Mesenchymal stem cell (in vitro differentiated cells and primary cell): ENCODE results near the gene ENDOU.

Experiments
- DNase-seq: peaks from one replicate; pipeline ENCODE4 v3.0.0-alpha.2; 2013
- H2AFZ ChIP-seq: one replicate; pipeline ENCODE4 v1.6.1; 2013; ENCODE audit warnings: low read depth, mild to moderate bottlenecking, control low read depth, inconsistent platforms, low read length, moderate library complexity
- H2AK5ac ChIP-seq: 2 replicates; pipeline ENCODE4 v1.6.1; 2013; ENCODE audit warnings: low read length, moderate library complexity, mild to moderate bottlenecking, inconsistent platforms; ENCODE audit not compliant: severe bottlenecking
- H2BK120ac ChIP-seq: one replicate; pipeline ENCODE4 v1.6.1; 2013; ENCODE audit warnings: low read depth, mild to moderate bottlenecking, inconsistent platforms, low read length, moderate library complexity
- H2BK12ac ChIP-seq, 2 experiments: one replicate each; pipeline ENCODE4 v1.6.1; 2013; ENCODE audit warnings: inconsistent platforms in 2 of 2, low read length in 2 of 2, mild to moderate bottlenecking in 2 of 2, moderate library complexity in 2 of 2, control low read depth in 1 of 2
- H2BK15ac ChIP-seq: one replicate; pipeline ENCODE4 v1.6.1; 2013; ENCODE audit warnings: mild to moderate bottlenecking, low read depth, inconsistent platforms; ENCODE audit not compliant: poor library complexity, severe bottlenecking
- H2BK5ac ChIP-seq: 2 replicates; pipeline ENCODE4 v1.6.1; 2013; ENCODE audit warnings: low read depth, mild to moderate bottlenecking, low read length, control low read depth, inconsistent platforms; ENCODE audit not compliant: poor library complexity, severe bottlenecking
- H3K14ac ChIP-seq, 2 experiments: one replicate each; pipeline ENCODE4 v1.6.1; 2013; ENCODE audit warnings: inconsistent platforms in 2 of 2, low read length in 2 of 2, control low read depth in 1 of 2, mild to moderate bottlenecking in 1 of 2, moderate library complexity in 1 of 2
- H3K18ac ChIP-seq, 2 experiments: one replicate each; pipeline ENCODE4 v1.6.1; 2013; ENCODE audit warnings: inconsistent platforms in 2 of 2, low read length in 2 of 2, control low read depth in 1 of 2, low read depth in 1 of 2, mild to moderate bottlenecking in 1 of 2
- H3K23ac ChIP-seq, 2 experiments: one replicate each; pipeline ENCODE4 v1.6.1; 2013; ENCODE audit warnings: inconsistent platforms in 2 of 2, low read length in 2 of 2, mild to moderate bottlenecking in 2 of 2, moderate library complexity in 2 of 2, control low read depth in 1 of 2
- H3K27ac ChIP-seq: 2 replicates; pipeline ENCODE4 v1.5.1; 2013; ENCODE audit warnings: mild to moderate bottlenecking, moderate library complexity, low read length, control low read depth, inconsistent platforms; ENCODE audit not compliant: poor library complexity, severe bottlenecking
- H3K27me3 ChIP-seq, 2 experiments: 2 replicates each; pipeline versions ENCODE4 v1.6.1 to v1.7.0; 2013; ENCODE audit warnings: low read length in 2 of 2, mild to moderate bottlenecking in 2 of 2, moderate library complexity in 2 of 2, control low read depth in 1 of 2, inconsistent platforms in 1 of 2; ENCODE audit not compliant: control insufficient read depth in 1 of 2, insufficient read depth in 1 of 2
- H3K36me3 ChIP-seq, 2 experiments: 2 replicates each; pipeline versions ENCODE4 v1.6.1 to v1.7.0; 2013; ENCODE audit warnings: low read length in 2 of 2, control low read depth in 1 of 2, inconsistent platforms in 1 of 2, low read depth in 1 of 2, mild to moderate bottlenecking in 1 of 2; ENCODE audit not compliant: insufficient read depth in 2 of 2, control insufficient read depth in 1 of 2
- H3K4ac ChIP-seq, 2 experiments: one replicate each; pipeline ENCODE4 v1.6.1; 2013; ENCODE audit warnings: inconsistent platforms in 2 of 2, low read length in 2 of 2, mild to moderate bottlenecking in 2 of 2, moderate library complexity in 2 of 2, control low read depth in 1 of 2, low read depth in 1 of 2
- H3K4me1 ChIP-seq: 2 replicates; pipeline ENCODE4 v1.6.1; 2013; ENCODE audit warnings: low read depth, low read length, control low read depth; ENCODE audit not compliant: control insufficient read depth, insufficient read depth
- H3K4me2 ChIP-seq: 2 replicates; pipeline ENCODE4 v1.6.1; 2013; ENCODE audit warnings: low read length, mild to moderate bottlenecking, inconsistent platforms; ENCODE audit not compliant: poor library complexity, severe bottlenecking
- H3K4me3 ChIP-seq, 2 experiments: 2 replicates each; pipeline versions ENCODE4 v1.5.1 to v1.7.0; 2013; ENCODE audit warnings: low read length in 2 of 2, mild to moderate bottlenecking in 2 of 2, control low read depth in 1 of 2, low read depth in 1 of 2; ENCODE audit not compliant: insufficient read depth in 1 of 2
- H3K79me1 ChIP-seq: replicated peaks from 2 replicates; pipeline ENCODE4 v1.6.1; 2013; ENCODE audit warnings: mild to moderate bottlenecking, control low read depth, low read length, inconsistent platforms; ENCODE audit not compliant: poor library complexity, severe bottlenecking
- H3K9ac ChIP-seq: 2 replicates; pipeline ENCODE4 v1.7.0; 2013; ENCODE audit warnings: mild to moderate bottlenecking, low read length, moderate library complexity
- H3K9me3 ChIP-seq: 2 replicates; pipeline ENCODE4 v1.7.0; 2013; ENCODE audit warnings: mild to moderate bottlenecking, low read length; ENCODE audit not compliant: control insufficient read depth
- H4K8ac ChIP-seq: one replicate; pipeline ENCODE4 v1.6.1; 2013; ENCODE audit warnings: inconsistent platforms, mild to moderate bottlenecking, low read length, moderate library complexity
- H4K91ac ChIP-seq: one replicate; pipeline ENCODE4 v1.6.1; 2013; ENCODE audit warnings: mild to moderate bottlenecking, low read length, inconsistent platforms
- WGBS: methylation state at CpG from one replicate; pipeline ENCODE4 v1.1.7; 2013; ENCODE audit warnings: mixed read lengths; 5-methylcytosine and 5-hydroxymethylcytosine counted together

Gene ENDOU

DNA sequence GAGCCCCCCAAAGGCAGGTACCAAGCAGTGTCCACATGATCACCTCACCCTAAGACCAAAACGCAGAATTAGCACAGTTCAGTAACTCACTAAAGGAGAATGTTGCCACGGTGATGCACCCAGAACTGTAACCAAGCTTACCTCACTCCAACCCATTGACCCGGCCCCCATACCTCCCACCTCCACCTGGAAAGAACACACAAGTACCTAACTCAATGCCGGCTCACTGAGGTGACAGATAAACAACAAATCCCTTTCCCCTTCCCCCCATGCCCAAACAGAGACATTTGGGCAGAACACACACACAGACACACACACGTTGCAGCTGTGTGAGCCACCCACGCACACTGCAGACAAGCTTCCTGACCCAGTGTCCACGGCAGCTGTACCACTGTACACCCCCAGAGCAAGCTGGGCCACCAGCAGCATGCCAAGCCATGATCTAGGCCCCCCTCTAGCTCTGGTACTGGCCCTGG is 32.1 kb upstream of the ENDOU start:
- DNase-seq, result no peak

DNA sequence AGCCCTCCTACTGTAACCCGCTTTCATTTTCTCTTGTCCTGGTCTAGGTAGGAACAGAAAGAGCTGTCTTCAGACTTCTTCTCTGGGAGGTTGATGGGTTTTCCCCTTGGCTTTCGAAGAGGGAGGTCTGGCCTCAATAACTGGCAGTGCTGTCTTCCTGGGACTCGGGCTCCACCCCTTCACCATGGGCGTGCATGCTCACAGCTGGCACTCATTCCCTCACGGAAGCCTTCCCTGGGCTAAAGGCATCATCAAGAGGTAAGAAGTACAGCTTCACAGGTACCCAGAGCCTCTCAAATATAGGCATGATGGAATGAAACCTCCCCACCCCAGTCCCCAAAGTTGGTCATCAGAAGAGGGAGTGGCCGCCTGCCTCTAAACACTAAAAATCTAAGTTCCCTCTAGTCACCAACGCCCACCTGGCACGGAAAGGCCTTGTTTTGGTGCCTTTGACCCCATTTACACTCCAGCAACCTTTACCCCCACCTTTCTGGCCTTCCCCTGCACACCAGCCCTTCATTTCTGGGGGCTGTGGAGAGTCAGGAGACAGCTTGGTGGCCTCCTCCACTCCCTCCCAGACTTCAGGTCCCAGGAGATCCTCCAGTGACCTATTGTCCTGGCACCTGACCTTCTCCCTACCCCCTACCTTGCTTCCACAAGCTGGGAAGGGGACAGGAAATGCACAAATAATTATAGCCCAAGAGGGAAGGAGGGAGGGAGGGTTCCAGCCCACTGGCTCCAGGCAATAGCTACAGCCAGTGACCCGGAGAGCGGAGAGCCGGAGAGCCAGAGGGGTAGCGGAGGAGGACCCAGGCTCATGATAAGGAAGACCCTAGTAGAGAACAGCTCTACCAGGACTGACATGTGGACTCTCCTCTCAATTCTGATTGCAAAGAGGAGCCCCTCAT is 30.6 kb upstream of the ENDOU start:
- H2AFZ ChIP-seq, result no peak overlapping the region
- no peak overlapping the region for H4K91ac ChIP-seq
- H2BK5ac ChIP-seq, result no peak overlapping the region
- H3K4me3 ChIP-seq, result no peak overlapping the region
- H2BK12ac ChIP-seq, result no peak overlapping the region
- peak overlapping the region; percentile 53 for H3K4me2 ChIP-seq
- WGBS, result 91% methylated on average over 12 of the region's 12 CpGs
- no peaks in the 10 kb centered on the region for H3K27me3 ChIP-seq
- peaks cover 0 to 34% of the 10 kb centered on the region in 2 experiments for H3K36me3 ChIP-seq
- H3K14ac ChIP-seq, result no peak overlapping the region
- peak overlapping the region in 1 of 2 experiments; percentile 2 for H3K4ac ChIP-seq
- DNase-seq, result no peak
- H3K23ac ChIP-seq, result no peak overlapping the region
- no peak overlapping the region for H3K18ac ChIP-seq
- H2BK120ac ChIP-seq, result no peak overlapping the region
- no peak overlapping the region for H3K27ac ChIP-seq
- peaks cover 22% of the 10 kb centered on the region for H3K79me1 ChIP-seq
- peaks cover 57% of the 10 kb centered on the region for H3K4me1 ChIP-seq
- peak overlapping the region; percentile 62 for H2AK5ac ChIP-seq
- no peak overlapping the region for H2BK15ac ChIP-seq
- no peak overlapping the region for H3K9ac ChIP-seq
- H3K9me3 ChIP-seq, result no peaks in the 10 kb centered on the region
- H4K8ac ChIP-seq, result no peak overlapping the region

More for the DNA sequence above, 32.1 kb upstream of the ENDOU start:
- Histone ChIP-seq H3K27ac (peak overlapping the region; percentile 74), H3K4me2 (peak overlapping the region; percentile 92), H3K23ac (peak overlapping the region in 1 of 2 experiments; percentile 46), H2BK5ac (no peak overlapping the region), H2BK15ac (no peak overlapping the region), H3K14ac (peak overlapping the region in 1 of 2 experiments; percentile 77), H3K18ac (peak overlapping the region in 1 of 2 experiments; percentile 67), H3K4me1 (peaks cover 53% of the 10 kb centered on the region), H4K8ac (no peak overlapping the region), H3K9ac (peak overlapping the region; percentile 90), H2BK12ac (peak overlapping the region in 1 of 2 experiments; percentile 29), H3K9me3 (no peaks in the 10 kb centered on the region), H2AK5ac (no peak overlapping the region), H3K4me3 (peak overlapping the region; percentile 63 to 85), H3K27me3 (no peaks in the 10 kb centered on the region), H2AFZ (no peak overlapping the region), H3K36me3 (peaks cover 0 to 19% of the 10 kb centered on the region in 2 experiments), H2BK120ac (no peak overlapping the region), H4K91ac (peak overlapping the region; percentile 35), H3K79me1 (peaks cover 18% of the 10 kb centered on the region), H3K4ac (peak overlapping the region in 1 of 2 experiments; percentile 20)
- WGBS, result 68% methylated on average over 7 of the region's 7 CpGs

DNA sequence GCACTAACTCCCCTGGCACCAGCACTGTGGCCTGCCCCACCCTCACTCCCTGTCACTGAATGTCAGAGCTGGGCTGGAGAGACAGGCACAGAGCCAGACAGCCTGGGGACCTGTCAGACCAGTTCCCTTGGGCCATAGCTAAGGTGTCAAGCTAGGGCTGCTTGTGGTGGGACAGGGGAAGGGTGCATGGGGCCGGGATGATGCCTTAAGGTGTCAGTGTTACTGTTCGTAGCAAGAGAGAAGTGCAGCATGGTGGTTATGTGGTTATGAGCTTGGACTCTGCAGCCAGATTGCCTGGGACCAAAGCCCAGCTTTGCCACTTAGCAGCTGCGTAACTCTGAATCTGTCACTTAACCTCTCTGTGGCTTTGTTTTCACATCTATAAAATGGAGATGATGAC is 29.6 kb upstream of the ENDOU start:
- DNase-seq, result no peak
- Histone ChIP-seq H3K23ac (no peak overlapping the region), H3K27ac (no peak overlapping the region), H3K18ac (no peak overlapping the region), H4K8ac (no peak overlapping the region), H2BK120ac (no peak overlapping the region), H3K4me1 (peaks cover 59% of the 10 kb centered on the region), H2BK15ac (no peak overlapping the region), H3K4me3 (peak overlapping the region in 1 of 2 experiments; percentile 17), H2AFZ (no peak overlapping the region), H3K14ac (peak overlapping the region in 1 of 2 experiments; percentile 13), H3K79me1 (peaks cover 22% of the 10 kb centered on the region), H3K4ac (peak overlapping the region in 1 of 2 experiments; percentile 10), H3K36me3 (peaks cover 0 to 44% of the 10 kb centered on the region in 2 experiments), H3K4me2 (no peak overlapping the region), H3K9me3 (no peaks in the 10 kb centered on the region), H3K27me3 (no peaks in the 10 kb centered on the region), H2BK12ac (peak overlapping the region; percentile 6 to 75), H2AK5ac (peak overlapping the region; percentile 35), H4K91ac (peak overlapping the region; percentile 9), H3K9ac (no peak overlapping the region), H2BK5ac (no peak overlapping the region)
- WGBS, result 91% methylated on average over 3 of the region's 3 CpGs

DNA sequence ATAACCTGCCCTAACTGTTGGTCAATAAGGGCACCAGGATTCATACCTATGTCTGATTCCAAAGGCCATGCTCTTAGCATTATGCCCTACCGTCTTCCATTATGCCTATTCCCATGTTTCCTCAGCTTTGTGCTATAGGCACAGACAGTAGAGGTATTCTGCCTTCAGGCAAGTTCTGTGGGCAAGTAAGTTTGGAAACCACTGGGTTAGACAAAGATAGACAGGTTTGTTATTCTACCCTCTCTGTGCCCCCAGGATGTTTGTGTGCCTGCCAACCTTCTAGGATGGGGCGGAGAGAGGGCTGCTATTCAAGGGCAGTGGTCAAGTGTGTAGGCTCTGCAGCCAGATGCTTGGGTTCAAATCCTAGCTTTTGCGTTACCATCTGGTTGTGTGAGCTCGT is 28.8 kb upstream of the ENDOU start:
- no peak for DNase-seq
- WGBS, result 86% methylated on average over 4 of the region's 4 CpGs
- no peak overlapping the region for H2AK5ac ChIP-seq

More for the DNA sequence above, 28.8 kb upstream of the ENDOU start:
- no peak overlapping the region for H3K27ac ChIP-seq
- no peak overlapping the region for H4K8ac ChIP-seq
- H3K4me3 ChIP-seq, result no peak overlapping the region
- H2BK15ac ChIP-seq, result no peak overlapping the region
- H3K4ac ChIP-seq, result no peak overlapping the region
- no peak overlapping the region for H2AFZ ChIP-seq
- H3K4me2 ChIP-seq, result no peak overlapping the region
- H3K9ac ChIP-seq, result no peak overlapping the region
- no peak overlapping the region for H3K18ac ChIP-seq
- H3K36me3 ChIP-seq, result peaks cover 0 to 51% of the 10 kb centered on the region in 2 experiments
- H3K14ac ChIP-seq, result no peak overlapping the region
- no peak overlapping the region for H2BK5ac ChIP-seq
- H4K91ac ChIP-seq, result no peak overlapping the region
- H3K27me3 ChIP-seq, result no peaks in the 10 kb centered on the region
- no peak overlapping the region for H2BK120ac ChIP-seq
- no peaks in the 10 kb centered on the region for H3K9me3 ChIP-seq
- H2BK12ac ChIP-seq, result peak overlapping the region in 1 of 2 experiments; percentile 42
- peaks cover 54% of the 10 kb centered on the region for H3K4me1 ChIP-seq
- H3K79me1 ChIP-seq, result peaks cover 23% of the 10 kb centered on the region
- H3K23ac ChIP-seq, result no peak overlapping the region
